ENCODE measurements around the gene TGFB1I1. TPM values are rescaled to one million over a fixed set of nuclear protein-coding genes. Genes with fewer than 3 reads are reported as not detected.

The TGFB1I1 gene
- total and polyA plus RNA-seq, 2 of the 13 experiments (the other 11 are each of a cell fraction or from before 2014, with no cell fraction given): 0.80 to 2.9 TPM

DNA sequence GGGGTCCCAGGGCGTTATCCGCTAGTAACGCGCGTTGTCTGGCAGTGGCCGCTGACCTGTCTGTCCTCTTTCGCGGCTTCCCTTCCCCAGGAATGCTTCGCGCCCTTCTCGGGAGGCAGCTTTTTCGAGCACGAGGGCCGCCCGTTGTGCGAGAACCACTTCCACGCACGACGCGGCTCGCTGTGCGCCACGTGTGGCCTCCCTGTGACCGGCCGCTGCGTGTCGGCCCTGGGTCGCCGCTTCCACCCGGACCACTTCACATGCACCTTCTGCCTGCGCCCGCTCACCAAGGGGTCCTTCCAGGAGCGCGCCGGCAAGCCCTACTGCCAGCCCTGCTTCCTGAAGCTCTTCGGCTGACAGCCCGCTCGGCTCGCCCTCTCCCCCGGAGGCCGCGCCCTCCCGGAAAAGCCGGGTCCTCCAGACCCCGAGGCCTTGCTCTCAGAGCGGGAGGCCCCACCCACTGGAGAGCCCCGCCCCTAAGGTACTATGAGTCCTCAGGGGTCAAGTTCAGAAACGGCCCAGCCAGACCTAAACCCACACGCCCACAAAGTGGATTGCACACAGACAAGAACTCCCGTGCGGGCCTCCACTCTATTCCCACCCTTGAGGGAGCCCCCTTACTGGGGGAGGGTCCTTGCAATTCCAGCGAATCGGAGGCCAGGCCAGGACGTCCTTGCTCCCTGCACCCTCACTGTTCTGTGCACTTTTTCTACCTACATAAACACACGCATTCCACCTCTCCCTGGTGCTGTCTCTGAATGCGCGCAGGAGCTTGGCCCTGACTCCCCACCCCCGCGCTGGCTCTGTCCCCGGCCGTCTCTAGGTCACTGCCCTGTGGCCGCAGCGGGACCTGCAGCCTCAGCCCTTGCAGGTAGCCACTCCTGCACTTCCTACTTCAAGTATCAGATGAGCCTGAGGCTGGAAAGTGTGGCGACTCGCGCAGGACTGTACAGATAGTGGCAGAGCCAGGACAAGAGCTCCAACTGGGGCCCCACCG, 5.6 kb downstream of the TGFB1I1 start (continued):
- TF ChIP-seq, protein P1, sequence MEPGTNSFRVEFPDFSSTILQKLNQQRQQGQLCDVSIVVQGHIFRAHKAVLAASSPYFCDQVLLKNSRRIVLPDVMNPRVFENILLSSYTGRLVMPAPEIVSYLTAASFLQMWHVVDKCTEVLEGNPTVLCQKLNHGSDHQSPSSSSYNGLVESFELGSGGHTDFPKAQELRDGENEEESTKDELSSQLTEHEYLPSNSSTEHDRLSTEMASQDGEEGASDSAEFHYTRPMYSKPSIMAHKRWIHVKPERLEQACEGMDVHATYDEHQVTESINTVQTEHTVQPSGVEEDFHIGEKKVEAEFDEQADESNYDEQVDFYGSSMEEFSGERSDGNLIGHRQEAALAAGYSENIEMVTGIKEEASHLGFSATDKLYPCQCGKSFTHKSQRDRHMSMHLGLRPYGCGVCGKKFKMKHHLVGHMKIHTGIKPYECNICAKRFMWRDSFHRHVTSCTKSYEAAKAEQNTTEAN (CRISPR knock-in tag; conservative IDR thresholded peaks at IDR 0.05): 0 out of 2 replicates have a peak, but pooled peaks have one; percentile 48
- TF ChIP-seq ZNF205 (CRISPR knock-in tag; IDR thresholded peaks at IDR 0.05) (no peak; the same call in none of the 2 replicates), ZNF616 (CRISPR knock-in tag; IDR thresholded peaks at IDR 0.05; ENCODE audit: low read depth) (no peak; the same call in 1 of the 2 replicates), HCFC1 (IDR thresholded peaks at IDR 0.05; ENCODE audit: low read depth, low read length) (no peak; the same call in 1 of the 2 replicates), WIZ (CRISPR knock-in tag; IDR thresholded peaks at IDR 0.05) (0 out of 2 replicates have a peak, but pooled peaks have one; percentile 33), ZNF773 (CRISPR knock-in tag; IDR thresholded peaks at IDR 0.05; ENCODE audit: borderline replicate concordance) (peak; percentile 50; the same call in 1 of the 2 replicates), SOX6 (IDR thresholded peaks at IDR 0.05) (no peak), SOX6 (CRISPR knock-in tag; IDR thresholded peaks at IDR 0.05) (peak; percentile 77), ZNF124 (CRISPR knock-in tag; IDR thresholded peaks at IDR 0.05) (no peak; the same call in 1 of the 2 replicates), PHF8 (CRISPR knock-in tag; IDR thresholded peaks at IDR 0.05) (peak; percentile 60; the same call in 1 of the 2 replicates), TAF15 (IDR thresholded peaks at IDR 0.05; ENCODE audit: low read depth, low read length, poor library complexity, severe bottlenecking) (peak; percentile 45), ZSCAN25 (CRISPR knock-in tag; IDR thresholded peaks at IDR 0.05) (peak; percentile 58), ELF3 (CRISPR knock-in tag; IDR thresholded peaks at IDR 0.05) (no peak; the same call in none of the 2 replicates), ETV6 (CRISPR knock-in tag; conservative IDR thresholded peaks at IDR 0.05) (no peak), ZNF160 (CRISPR knock-in tag; IDR thresholded peaks at IDR 0.05) (peak; percentile 41; the same call in 1 of the 2 replicates), PTBP1 (IDR thresholded peaks at IDR 0.05; ENCODE audit: low read depth, low read length, poor library complexity, severe bottlenecking) (no peak), DMTF1 (CRISPR knock-in tag; IDR thresholded peaks at IDR 0.05) (peak; percentile 60; the same call in 1 of the 2 replicates), ZFP1 (CRISPR knock-in tag; IDR thresholded peaks at IDR 0.05) (peak; percentile 25; the same call in 1 of the 2 replicates), GRHL1 (CRISPR knock-in tag; conservative IDR thresholded peaks at IDR 0.05) (no peak), FOXO1 (CRISPR knock-in tag; IDR thresholded peaks at IDR 0.05) (peak; percentile 60)
- TF ChIP-seq, protein P2, sequence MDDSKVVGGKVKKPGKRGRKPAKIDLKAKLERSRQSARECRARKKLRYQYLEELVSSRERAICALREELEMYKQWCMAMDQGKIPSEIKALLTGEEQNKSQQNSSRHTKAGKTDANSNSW (CRISPR knock-in tag; IDR thresholded peaks at IDR 0.05; ENCODE audit: borderline replicate concordance): peak; percentile 62; the same call in 1 of the 2 replicates
- TF ChIP-seq, protein P3, sequence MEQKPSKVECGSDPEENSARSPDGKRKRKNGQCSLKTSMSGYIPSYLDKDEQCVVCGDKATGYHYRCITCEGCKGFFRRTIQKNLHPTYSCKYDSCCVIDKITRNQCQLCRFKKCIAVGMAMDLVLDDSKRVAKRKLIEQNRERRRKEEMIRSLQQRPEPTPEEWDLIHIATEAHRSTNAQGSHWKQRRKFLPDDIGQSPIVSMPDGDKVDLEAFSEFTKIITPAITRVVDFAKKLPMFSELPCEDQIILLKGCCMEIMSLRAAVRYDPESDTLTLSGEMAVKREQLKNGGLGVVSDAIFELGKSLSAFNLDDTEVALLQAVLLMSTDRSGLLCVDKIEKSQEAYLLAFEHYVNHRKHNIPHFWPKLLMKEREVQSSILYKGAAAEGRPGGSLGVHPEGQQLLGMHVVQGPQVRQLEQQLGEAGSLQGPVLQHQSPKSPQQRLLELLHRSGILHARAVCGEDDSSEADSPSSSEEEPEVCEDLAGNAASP (CRISPR knock-in tag; IDR thresholded peaks at IDR 0.05; ENCODE audit: borderline replicate concordance): peak; percentile 65
